Endothelial cell of umbilical vein (primary cell): ENCODE results near the gene STMND1. TPM values are rescaled to one million over a fixed set of nuclear protein-coding genes. Genes with fewer than 3 reads are reported as not detected.

Experiments used
- BruUV-seq: library from RNA; stranded (reverse); fragments of 400-500 nt; replicated peaks from 2 replicates; lab custom pipeline; 2021; lab: Mats Ljungman, UMichigan
- CTCF ChIA-PET: fragments of 300-600, 350-600 bp; sonication (Branson Sonifier 250); formaldehyde crosslinking; loops from one replicate; lab custom pipeline; 2021; ENCODE audit warnings: antibody characterized with exemption, inconsistent platforms; lab: Charles Lee
- POLR2A ChIA-PET: fragments of 300-600, 350-600 bp; sonication (Branson Sonifier 250); formaldehyde crosslinking; loops from one replicate; lab custom pipeline; 2021; ENCODE audit warnings: antibody characterized with exemption, inconsistent platforms; lab: Charles Lee
- DNase-seq: peaks from one replicate; pipeline ENCODE4 v3.0.0-alpha.2; 2011; ENCODE audit warnings: low read depth, low spot score
- FAIRE-seq: peaks from 2 replicates; lab custom pipeline; 2011; peaks lifted over from hg19 to GRCh38; lab: Jason Lieb, UNC
- H2AFZ ChIP-seq: 2 replicates; pipeline ENCODE4 v1.6.0; 2012; ENCODE audit warnings: low read depth, low read length, control low read depth, inconsistent platforms
- H3K27ac ChIP-seq: 2 replicates; pipeline ENCODE4 v1.5.1; 2011; ENCODE audit warnings: low read depth, mild to moderate bottlenecking, control low read depth, low read length, moderate library complexity; ENCODE audit not compliant: insufficient read depth
- H3K27me3 ChIP-seq, 2 experiments: 2 replicates each; pipeline versions ENCODE4 v1.6.0 to v1.6.1; 2011; ENCODE audit warnings: low read length in 2 of 2, mixed read lengths in 1 of 2; ENCODE audit not compliant: control insufficient read depth in 2 of 2, insufficient read depth in 2 of 2
- H3K36me3 ChIP-seq, 2 experiments: 2 replicates in 1 of 2; 3 replicates in 1 of 2; pipeline ENCODE4 v1.5.1; 2011; ENCODE audit warnings: low read length in 2 of 2, mild to moderate bottlenecking in 1 of 2, moderate library complexity in 1 of 2; ENCODE audit not compliant: control insufficient read depth in 2 of 2, insufficient read depth in 2 of 2; ENCODE audit errors: extremely low read depth in 1 of 2
- H3K4me1 ChIP-seq: 3 replicates; pipeline ENCODE4 v1.5.1; 2011; ENCODE audit warnings: mild to moderate bottlenecking, low read length; ENCODE audit not compliant: control insufficient read depth, insufficient read depth; ENCODE audit errors: extremely low read depth
- H3K4me2 ChIP-seq: 2 replicates; pipeline ENCODE4 v1.6.1; 2011; ENCODE audit warnings: low read length, control low read depth, mixed read lengths; ENCODE audit not compliant: insufficient read depth
- H3K4me3 ChIP-seq, 3 experiments: fragments of 200-600 bp in 1 of 3; sonication (generic), shearing (Covaris generic) in 1 of 3; replicated peaks in 1 of 3; 2 replicates each; pipeline ENCODE4 v1.5.1; 2011 to 2016; ENCODE audit warnings: control low read depth in 3 of 3, low read length in 3 of 3, mild to moderate bottlenecking in 2 of 3, inconsistent platforms in 1 of 3, low read depth in 1 of 3, moderate library complexity in 1 of 3; ENCODE audit not compliant: insufficient read depth in 1 of 3
- H3K79me2 ChIP-seq: 2 replicates; pipeline ENCODE4 v1.6.0; 2012; ENCODE audit warnings: low read length, inconsistent platforms; ENCODE audit not compliant: control insufficient read depth, insufficient read depth
- H3K9ac ChIP-seq: replicated peaks from 2 replicates; pipeline ENCODE3; 2011; ENCODE audit warnings: low read length, control low read depth; ENCODE audit not compliant: insufficient read depth; ENCODE audit errors: extremely low read depth
- H3K9me1 ChIP-seq: replicated peaks from 3 replicates; pipeline ENCODE4 v1.6.0; 2011; ENCODE audit warnings: mild to moderate bottlenecking, low read length; ENCODE audit not compliant: control insufficient read depth, insufficient read depth; ENCODE audit errors: extremely low read depth
- H3K9me3 ChIP-seq: replicated peaks from 2 replicates; pipeline ENCODE4 v1.5.1; 2012; ENCODE audit warnings: low read length, inconsistent platforms; ENCODE audit not compliant: control insufficient read depth, insufficient read depth
- H4K20me1 ChIP-seq: replicated peaks from 2 replicates; pipeline ENCODE3; 2011; ENCODE audit warnings: mild to moderate bottlenecking, low read length; ENCODE audit not compliant: control insufficient read depth, insufficient read depth; ENCODE audit errors: extremely low read depth
- EZH2 ChIP-seq: IDR thresholded peaks from 2 replicates; pipeline ENCODE4 v1.6.1; 2012; ENCODE audit warnings: borderline replicate concordance, low read depth, mild to moderate bottlenecking, moderate library complexity, low read length, inconsistent platforms; ENCODE audit not compliant: severe bottlenecking
- FOS ChIP-seq: IDR thresholded peaks from 2 replicates; pipeline ENCODE4 v1.6.1; 2011; ENCODE audit warnings: mild to moderate bottlenecking, low read length, moderate library complexity, borderline replicate concordance; ENCODE audit not compliant: insufficient read depth
- GATA2 ChIP-seq: IDR thresholded peaks from 2 replicates; pipeline ENCODE4 v1.7.0; 2011; ENCODE audit warnings: low read depth, mild to moderate bottlenecking, moderate library complexity, mixed read lengths, low read length; ENCODE audit not compliant: insufficient read length, insufficient read depth
- JUN ChIP-seq: IDR thresholded peaks from 2 replicates; pipeline ENCODE4 v1.6.1; 2011; ENCODE audit warnings: borderline replicate concordance, low read depth; ENCODE audit not compliant: insufficient read length, insufficient read depth
- MYC ChIP-seq: IDR thresholded peaks from one replicate; pipeline ENCODE4 v1.6.1; 2011; ENCODE audit warnings: mild to moderate bottlenecking, low read depth, low read length
- POLR2A ChIP-seq: IDR thresholded peaks from 2 replicates; pipeline ENCODE4 v1.6.1; 2012; ENCODE audit warnings: low read depth, mild to moderate bottlenecking, control low read depth, low read length
- POLR2AphosphoS5 ChIP-seq: IDR thresholded peaks from 2 replicates; pipeline ENCODE4 v1.6.1; 2012; ENCODE audit warnings: low read depth, mild to moderate bottlenecking, control low read depth, low read length, moderate library complexity; ENCODE audit not compliant: insufficient read depth
- dilution Hi-C: fragments of 300-500 bp; cut with MboI; formaldehyde crosslinking; loops from one replicate; pipeline ENCODE4 v1.15.0; 2019; ENCODE audit warnings: low sequenced_read_pairs; ENCODE audit not compliant: extremely low pct_ligation_motif_present
- intact Hi-C: fragments of 100-400 bp; cut with micrococcal nuclease; formaldehyde crosslinking; loops from one replicate; pipeline ENCODE4 v1.10.0; 2022
- polyA plus RNA-seq, 4 experiments: library from polyadenylated mRNA; depleted of rRNA in 3 of 4; stranded (reverse) in 3 of 4; unstranded in 1 of 4; fragments of >200 nt; gene quantifications; 2 replicates each; pipeline versions ENCODE4 v1.2.1 to v1.2.3, GENCODE V29; 2011 to 2012; ENCODE audit warnings: missing spikeins in 1 of 4
- total RNA-seq: library from RNA; stranded (reverse); gene quantifications from 2 replicates; pipeline ENCODE4 v1.2.3, GENCODE V29; 2021
- TF ChIP-seq, protein P1 (sequence below): IDR thresholded peaks from 2 replicates; pipeline ENCODE4 v1.6.1; 2011; ENCODE audit not compliant: insufficient read depth, insufficient read length
- TF ChIP-seq, protein P2 (sequence below), 2 donors: IDR thresholded peaks; 1 replicate in 1 of 2; 2 replicates in 1 of 2; pipeline ENCODE4 v1.5.1; 2011; ENCODE audit warnings: low read length in 2 of 2, mild to moderate bottlenecking in 2 of 2, moderate library complexity in 2 of 2, control low read depth in 1 of 2, inconsistent platforms in 1 of 2, low read depth in 1 of 2; ENCODE audit not compliant: insufficient read depth in 1 of 2; ENCODE audit errors: extremely low read depth in 1 of 2

The STMND1 gene
- total and polyA plus RNA-seq, 2 donors (not counting 3 experiments of a cell fraction or from before 2014, with no cell fraction given), result not detected

- CTCF ChIA-PET, result interaction anchor here (1.2 to 2.5 kb wide), 2 partner anchors 9 to 13 kb away, joined by 6 to 11 read pairs; no protein-coding TSS in a partner anchor
- DNase-seq (no peak), FAIRE-seq (no peak)
- intact Hi-C loops (no loop called here), dilution Hi-C loops (no loop called here)
- Histone ChIP-seq H4K20me1 (no peaks in the 10 kb centered on the region), H3K27me3 (peaks cover 23 to 40% of the 10 kb centered on the region in 2 experiments), H3K9me3 (no peaks in the 10 kb centered on the region), H3K4me2 (no peak overlapping the region), H3K9me1 (no peaks in the 10 kb centered on the region), H3K27ac (no peak overlapping the region), H3K79me2 (no peaks in the 10 kb centered on the region), H3K4me1 (peaks cover 5% of the 10 kb centered on the region), H2AFZ (no peak overlapping the region), H3K36me3 (no peaks in the 10 kb centered on the region), H3K4me3 (no peak overlapping the region), H3K9ac (no peak overlapping the region)
- TF ChIP-seq, protein P1, sequence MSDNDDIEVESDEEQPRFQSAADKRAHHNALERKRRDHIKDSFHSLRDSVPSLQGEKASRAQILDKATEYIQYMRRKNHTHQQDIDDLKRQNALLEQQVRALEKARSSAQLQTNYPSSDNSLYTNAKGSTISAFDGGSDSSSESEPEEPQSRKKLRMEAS, result no peak
- TF ChIP-seq MYC, result no peak
- POLR2A ChIA-PET, result no interaction called here
- no TSS peak for BruUV-seq
These were observed 2.3 kb upstream of the STMND1 start for GRCh38 chr6:17099401-17100059.

DNA sequence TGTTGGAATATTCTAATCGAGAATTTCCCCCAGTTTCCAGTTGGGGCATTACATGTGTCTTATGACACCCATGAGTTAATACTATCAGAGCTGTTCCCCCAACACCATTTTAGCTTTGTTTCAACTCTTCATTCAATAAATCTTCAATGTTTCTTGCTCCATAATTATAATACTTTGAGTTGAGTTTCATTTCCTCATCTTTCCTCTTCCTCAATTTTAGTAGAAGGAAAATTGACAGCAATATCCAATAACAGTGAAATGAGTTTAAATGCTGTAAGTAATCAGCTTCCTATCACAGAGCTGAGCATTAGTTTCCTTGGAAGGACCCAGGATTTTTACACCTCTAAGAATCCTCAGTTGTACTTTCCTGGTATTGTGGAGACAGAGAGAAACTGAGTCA, 1.0 kb upstream of the STMND1 start:
- dilution Hi-C loops, result no loop called here

More for the DNA sequence above, 1.0 kb upstream of the STMND1 start:
- H2AFZ ChIP-seq, result no peak overlapping the region
- DNase-seq (no peak), FAIRE-seq (no peak)
- intact Hi-C loops, result no loop called here
- TF ChIP-seq, protein P1, result no peak
- TF ChIP-seq JUN (no peak), POLR2AphosphoS5 (no peak), EZH2 (no peak), GATA2 (no peak), MYC (no peak), POLR2A (no peak), FOS (no peak)
- TF ChIP-seq, protein P2, sequence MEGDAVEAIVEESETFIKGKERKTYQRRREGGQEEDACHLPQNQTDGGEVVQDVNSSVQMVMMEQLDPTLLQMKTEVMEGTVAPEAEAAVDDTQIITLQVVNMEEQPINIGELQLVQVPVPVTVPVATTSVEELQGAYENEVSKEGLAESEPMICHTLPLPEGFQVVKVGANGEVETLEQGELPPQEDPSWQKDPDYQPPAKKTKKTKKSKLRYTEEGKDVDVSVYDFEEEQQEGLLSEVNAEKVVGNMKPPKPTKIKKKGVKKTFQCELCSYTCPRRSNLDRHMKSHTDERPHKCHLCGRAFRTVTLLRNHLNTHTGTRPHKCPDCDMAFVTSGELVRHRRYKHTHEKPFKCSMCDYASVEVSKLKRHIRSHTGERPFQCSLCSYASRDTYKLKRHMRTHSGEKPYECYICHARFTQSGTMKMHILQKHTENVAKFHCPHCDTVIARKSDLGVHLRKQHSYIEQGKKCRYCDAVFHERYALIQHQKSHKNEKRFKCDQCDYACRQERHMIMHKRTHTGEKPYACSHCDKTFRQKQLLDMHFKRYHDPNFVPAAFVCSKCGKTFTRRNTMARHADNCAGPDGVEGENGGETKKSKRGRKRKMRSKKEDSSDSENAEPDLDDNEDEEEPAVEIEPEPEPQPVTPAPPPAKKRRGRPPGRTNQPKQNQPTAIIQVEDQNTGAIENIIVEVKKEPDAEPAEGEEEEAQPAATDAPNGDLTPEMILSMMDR (IDR thresholded peaks at IDR 0.05; ENCODE audit: extremely low read depth in 1 of 2, insufficient read depth in 1 of 2, low read depth in 1 of 2, low read length in 2 of 2), result no peak
- H3K9me3 ChIP-seq, result no peaks in the 10 kb centered on the region
- H3K36me3 ChIP-seq, result no peaks in the 10 kb centered on the region
- H3K79me2 ChIP-seq, result no peaks in the 10 kb centered on the region
- H4K20me1 ChIP-seq, result no peaks in the 10 kb centered on the region
- no peak overlapping the region for H3K27ac ChIP-seq
- no TSS peak for BruUV-seq
- CTCF ChIA-PET, result interaction anchor here (0.6 to 1.6 kb wide), 2 partner anchors 14 to 199 kb away, joined by 3 to 5 read pairs; no protein-coding TSS in a partner anchor
- peaks cover 5% of the 10 kb centered on the region for H3K4me1 ChIP-seq
- H3K9me1 ChIP-seq, result no peaks in the 10 kb centered on the region
- H3K27me3 ChIP-seq, result peaks cover 23 to 40% of the 10 kb centered on the region in 2 experiments
- POLR2A ChIA-PET, result no interaction called here
- no peak overlapping the region for H3K4me3 ChIP-seq
- no peak overlapping the region for H3K4me2 ChIP-seq
- no peak overlapping the region for H3K9ac ChIP-seq
